ENCODE measurements around the gene ADD2. TPM values are rescaled to one million over a fixed set of nuclear protein-coding genes. Genes with fewer than 3 reads are reported as not detected.
A peak's percentile ranks its signal among the peaks of the same experiment; 100 is the strongest.

Gene ADD2
- total RNA-seq, 1 donor from 2014 or later = 1.1 TPM

GRCh38 chr2:70771446-70771845 lies 3.4 kb upstream of the ADD2 start:
- Mint-ChIP-seq H3K9me3 (ENCODE audit: low read depth) (no peaks in the 10 kb centered on the region), H3K4me3 (ENCODE audit: low read depth) (no peak overlapping the region), H3K4me1 (ENCODE audit: low read depth) (peaks cover 2% of the 10 kb centered on the region), H3K36me3 (ENCODE audit: insufficient read depth) (no peaks in the 10 kb centered on the region), H3K27me3 (peaks cover 83% of the 10 kb centered on the region), H3K27ac (no peak overlapping the region)
- no peak for TF ChIP-seq CTCF (IDR thresholded peaks at IDR 0.05; ENCODE audit: unreplicated experiment)
- DNase-seq (ENCODE audit: low spot score, unreplicated experiment) = no peak

GRCh38 chr2:70769450-70769849 lies 1.4 kb upstream of the ADD2 start:
- no peak for DNase-seq (ENCODE audit: low spot score, unreplicated experiment)
- Mint-ChIP-seq H3K27ac (no peak overlapping the region), H3K4me1 (ENCODE audit: low read depth) (peaks cover 3% of the 10 kb centered on the region), H3K36me3 (ENCODE audit: insufficient read depth) (no peaks in the 10 kb centered on the region), H3K4me3 (ENCODE audit: low read depth) (no peak overlapping the region), H3K27me3 (peaks cover 83% of the 10 kb centered on the region), H3K9me3 (ENCODE audit: low read depth) (no peaks in the 10 kb centered on the region)
- TF ChIP-seq CTCF (IDR thresholded peaks at IDR 0.05; ENCODE audit: unreplicated experiment) = no peak

GRCh38 chr2:70768590-70769085 lies 638 bp upstream of the ADD2 start:
- Mint-ChIP-seq H3K4me3 (ENCODE audit: low read depth) (peak overlapping the region; percentile 22), H3K9me3 (ENCODE audit: low read depth) (no peaks in the 10 kb centered on the region), H3K36me3 (ENCODE audit: insufficient read depth) (no peaks in the 10 kb centered on the region), H3K27ac (no peak overlapping the region), H3K4me1 (ENCODE audit: low read depth) (peaks cover 3% of the 10 kb centered on the region), H3K27me3 (peaks cover 81% of the 10 kb centered on the region)
- DNase-seq (ENCODE audit: low spot score, unreplicated experiment) = no peak
- no peak for TF ChIP-seq CTCF (IDR thresholded peaks at IDR 0.05; ENCODE audit: unreplicated experiment)

- TF ChIP-seq CTCF (IDR thresholded peaks at IDR 0.05; ENCODE audit: unreplicated experiment) = no peak
These were observed 811 bp downstream of the ADD2 start for GRCh38 chr2:70767079-70767698.

GRCh38 chr2:70766357-70767078 lies 1.5 kb downstream of the ADD2 start:
- no peaks in the 10 kb centered on the region for H3K9me3 Mint-ChIP-seq (ENCODE audit: low read depth)
- H3K4me3 Mint-ChIP-seq (ENCODE audit: low read depth) = peak overlapping the region; percentile 49
- peaks cover 3% of the 10 kb centered on the region for H3K4me1 Mint-ChIP-seq (ENCODE audit: low read depth)
- no peaks in the 10 kb centered on the region for H3K36me3 Mint-ChIP-seq (ENCODE audit: insufficient read depth)
- DNase-seq (ENCODE audit: low spot score, unreplicated experiment) = no peak
- H3K27ac Mint-ChIP-seq = peak overlapping the region; percentile 50
- peaks cover 70% of the 10 kb centered on the region for H3K27me3 Mint-ChIP-seq
- no peak for TF ChIP-seq CTCF (IDR thresholded peaks at IDR 0.05; ENCODE audit: unreplicated experiment)

More at GRCh38 chr2:70767079-70767698, 811 bp downstream of the ADD2 start:
- H3K4me3 Mint-ChIP-seq (ENCODE audit: low read depth) = peak overlapping the region; percentile 49
- H3K36me3 Mint-ChIP-seq (ENCODE audit: insufficient read depth) = no peaks in the 10 kb centered on the region
- no peaks in the 10 kb centered on the region for H3K9me3 Mint-ChIP-seq (ENCODE audit: low read depth)
- peak; percentile 22 for DNase-seq (ENCODE audit: low spot score, unreplicated experiment)
- no peak overlapping the region for H3K27ac Mint-ChIP-seq
- peaks cover 3% of the 10 kb centered on the region for H3K4me1 Mint-ChIP-seq (ENCODE audit: low read depth)
- H3K27me3 Mint-ChIP-seq = peaks cover 70% of the 10 kb centered on the region
